KMS-11 (cell line): ENCODE results near the gene FSD2.
"Not testable (repeated sequence)": the region's sequence is repeated elsewhere in the genome, so short reads cannot be mapped to it uniquely, and the experiment has no call there.

Experiments used
- H2AFZ ChIP-seq: fragments of 200-600 bp; sonication (generic); 2 replicates; pipeline ENCODE4 v1.6.1; 2016; ENCODE audit warnings: antibody characterized with exemption, mixed run types, low read depth
- H3K27ac ChIP-seq: fragments of 200-600 bp; sonication (generic); 2 replicates; pipeline ENCODE4 v1.6.1; 2016; ENCODE audit warnings: mild to moderate bottlenecking, mixed run types
- H3K27me3 ChIP-seq: fragments of 200-600 bp; sonication (generic); 2 replicates; pipeline ENCODE4 v1.6.1; 2017; ENCODE audit warnings: mild to moderate bottlenecking, low read depth, mixed run types, moderate library complexity; ENCODE audit not compliant: insufficient read depth
- H3K36me3 ChIP-seq: fragments of 200-600 bp; sonication (generic); 2 replicates; pipeline ENCODE4 v1.6.1; 2017; ENCODE audit warnings: mild to moderate bottlenecking, mixed run types; ENCODE audit not compliant: insufficient read depth
- H3K4me1 ChIP-seq: fragments of 200-600 bp; sonication (generic); 2 replicates; pipeline ENCODE4 v1.6.1; 2016; ENCODE audit warnings: mild to moderate bottlenecking, low read depth, mixed run types; ENCODE audit not compliant: poor library complexity, severe bottlenecking
- H3K4me2 ChIP-seq: fragments of 200-600 bp; sonication (generic); 2 replicates; pipeline ENCODE4 v1.7.0; 2016; ENCODE audit warnings: mild to moderate bottlenecking, mixed run types
- H3K4me3 ChIP-seq: fragments of 200-600 bp; sonication (generic); IDR thresholded peaks from 2 replicates; pipeline ENCODE4 v1.6.1; 2017; ENCODE audit warnings: low read depth, low read length, mixed read lengths; ENCODE audit not compliant: insufficient read depth
- H3K79me2 ChIP-seq: fragments of 200-600 bp; sonication (generic); 2 replicates; pipeline ENCODE4 v1.6.1; 2016; ENCODE audit warnings: low read depth, mixed run types; ENCODE audit not compliant: insufficient read depth
- H3K9ac ChIP-seq: fragments of 200-600 bp; sonication (generic); 2 replicates; pipeline ENCODE4 v1.6.1; 2016; ENCODE audit warnings: mild to moderate bottlenecking, mixed run types
- H4K20me1 ChIP-seq: fragments of 200-600 bp; sonication (generic); 2 replicates; pipeline ENCODE4 v1.6.1; 2016; ENCODE audit warnings: mild to moderate bottlenecking, mixed run types; ENCODE audit not compliant: insufficient read depth
- CTCF ChIP-seq: fragments of 200-600 bp; sonication (generic); conservative IDR thresholded peaks from 2 replicates; pipeline ENCODE4 v1.6.1; 2017; ENCODE audit warnings: low read depth, mild to moderate bottlenecking, antibody characterized with exemption, low read length, moderate library complexity, mixed read lengths

FSD2 gene

GRCh38 chr15:82768414-82769054 is 37.3 kb downstream of the FSD2 start:
- Histone ChIP-seq H3K27ac (no peak overlapping the region), H3K36me3 (no peaks in the 10 kb centered on the region), H2AFZ (no peak overlapping the region), H3K4me3 (no peak overlapping the region), H3K9ac (no peak overlapping the region), H3K79me2 (no peaks in the 10 kb centered on the region), H3K4me1 (no peaks in the 10 kb centered on the region), H3K4me2 (no peak overlapping the region), H4K20me1 (no peaks in the 10 kb centered on the region), H3K27me3 (no peaks in the 10 kb centered on the region)
- no peak for TF ChIP-seq CTCF

- no peak overlapping the region for H3K4me3 ChIP-seq
- no peak overlapping the region for H2AFZ ChIP-seq
- TF ChIP-seq CTCF = no peak
- no peaks in the 10 kb centered on the region for H3K4me1 ChIP-seq
- no peak overlapping the region for H3K9ac ChIP-seq
- H3K27me3 ChIP-seq = no peaks in the 10 kb centered on the region
- H3K79me2 ChIP-seq = no peaks in the 10 kb centered on the region
- no peak overlapping the region for H3K4me2 ChIP-seq
- H3K27ac ChIP-seq = no peak overlapping the region
- H4K20me1 ChIP-seq = no peaks in the 10 kb centered on the region
- no peaks in the 10 kb centered on the region for H3K36me3 ChIP-seq
These were observed 38.6 kb downstream of the FSD2 start for GRCh38 chr15:82767163-82767829.

- not testable (repeated sequence) for H4K20me1 ChIP-seq, H3K27ac ChIP-seq, H3K4me3 ChIP-seq, H3K9ac ChIP-seq, H3K4me2 ChIP-seq, H3K79me2 ChIP-seq, H3K36me3 ChIP-seq, H2AFZ ChIP-seq, H3K4me1 ChIP-seq, H3K27me3 ChIP-seq
These were observed 39.7 kb downstream of the FSD2 start for GRCh38 chr15:82766201-82766600.

GRCh38 chr15:82764740-82765139 is 41.1 kb downstream of the FSD2 start:
- no peaks in the 10 kb centered on the region for H4K20me1 ChIP-seq

More at GRCh38 chr15:82764740-82765139, 41.1 kb downstream of the FSD2 start:
- no peak overlapping the region for H3K4me3 ChIP-seq
- H3K9ac ChIP-seq = no peak overlapping the region
- no peak overlapping the region for H2AFZ ChIP-seq
- H3K4me1 ChIP-seq = no peaks in the 10 kb centered on the region
- no peaks in the 10 kb centered on the region for H3K36me3 ChIP-seq
- no peaks in the 10 kb centered on the region for H3K27me3 ChIP-seq
- H3K79me2 ChIP-seq = no peaks in the 10 kb centered on the region
- TF ChIP-seq CTCF = no peak
- H3K27ac ChIP-seq = no peak overlapping the region
- H3K4me2 ChIP-seq = no peak overlapping the region
